Gastroesophageal sphincter (tissue), 4 donors: ENCODE results near the gene SLIT3. TPM values are rescaled to one million over a fixed set of nuclear protein-coding genes. Genes with fewer than 3 reads are reported as not detected.

Experiments
- ATAC-seq: fragments of 150-250 bp; one replicate; pipeline ENCODE4 v1.9.1; 2016; ENCODE audit warnings: mild to moderate bottlenecking, moderate library complexity
- H3K27ac ChIP-seq, 4 donors: fragments of 200-600 bp; sonication (generic) in 3 of 4; 1 replicate in 3 of 4; 2 replicates in 1 of 4; pipeline ENCODE4 v1.5.1; 2016 to 2019
- H3K27me3 ChIP-seq: fragments of 200-600 bp; sonication (generic); one replicate; pipeline ENCODE4 v1.5.1; 2019
- H3K36me3 ChIP-seq, 2 donors: fragments of 200-600 bp; sonication (generic); one replicate each; pipeline ENCODE4 v1.5.1; 2019; ENCODE audit warnings: control low read depth in 1 of 2
- H3K4me1 ChIP-seq, 3 donors: fragments of 200-600 bp; sonication (generic); 1 replicate in 2 of 3; 2 replicates in 1 of 3; pipeline ENCODE4 v1.5.1; 2016 to 2019; ENCODE audit warnings: control low read depth in 2 of 3
- H3K4me3 ChIP-seq, 2 donors: fragments of 200-600 bp; sonication (generic); one replicate each; pipeline ENCODE4 v1.5.1; 2019; ENCODE audit warnings: mild to moderate bottlenecking in 1 of 2, moderate library complexity in 1 of 2
- H3K9me3 ChIP-seq, 3 donors: fragments of 200-600 bp; sonication (generic); one replicate each; pipeline ENCODE4 v1.5.1; 2017 to 2019; ENCODE audit warnings: control low read depth in 2 of 3
- EP300 ChIP-seq: sonication (generic); formaldehyde crosslinking; IDR thresholded peaks from one replicate; pipeline ENCODE4 v1.6.1; 2017; ENCODE audit warnings: antibody characterized with exemption, mild to moderate bottlenecking
- POLR2A ChIP-seq, 2 donors: fragments of 450-650 bp; IDR thresholded peaks; one replicate each; pipeline ENCODE4 v1.6.1; 2017; ENCODE audit warnings: antibody characterized with exemption in 2 of 2, mild to moderate bottlenecking in 2 of 2, moderate library complexity in 1 of 2
- POLR2AphosphoS5 ChIP-seq: sonication (generic); formaldehyde crosslinking; IDR thresholded peaks from one replicate; pipeline ENCODE4 v1.6.1; 2017; ENCODE audit warnings: antibody characterized with exemption
- WGBS, 2 donors: methylation state at CpG; one replicate each; pipeline ENCODE4 v1.1.5; 2018; ENCODE audit warnings: low coverage in 1 of 2; 5-methylcytosine and 5-hydroxymethylcytosine counted together
- total RNA-seq, 4 donors: library from RNA; depleted of rRNA; stranded (reverse); fragments of >200 nt; gene quantifications; one replicate each; pipeline ENCODE4 v1.1.0, GENCODE V29; 2016
- TF ChIP-seq, protein P1 (sequence below), 4 experiments: fragments of 200-600 bp in 2 of 4; fragments of 450-650 bp in 2 of 4; sonication (generic) in 1 of 4; IDR thresholded peaks; one replicate each; pipeline ENCODE4 v1.5.1; 2017 to 2019; ENCODE audit warnings: antibody characterized with exemption in 4 of 4, mild to moderate bottlenecking in 2 of 4, moderate library complexity in 2 of 4

The SLIT3 gene
- total RNA-seq, 4 donors from 2014 or later: 29.6 to 76.3 (median 31.1) TPM

- Histone ChIP-seq H3K36me3 (peaks cover 0 to 24% of the 10 kb centered on the region in 2 donors), H3K9me3 (no peaks in the 10 kb centered on the region), H3K4me3 (no peak overlapping the region), H3K27ac (no peak overlapping the region), H3K27me3 (no peaks in the 10 kb centered on the region), H3K4me1 (no peaks in the 10 kb centered on the region)
- ATAC-seq: no peak
- TF ChIP-seq, protein P1, sequence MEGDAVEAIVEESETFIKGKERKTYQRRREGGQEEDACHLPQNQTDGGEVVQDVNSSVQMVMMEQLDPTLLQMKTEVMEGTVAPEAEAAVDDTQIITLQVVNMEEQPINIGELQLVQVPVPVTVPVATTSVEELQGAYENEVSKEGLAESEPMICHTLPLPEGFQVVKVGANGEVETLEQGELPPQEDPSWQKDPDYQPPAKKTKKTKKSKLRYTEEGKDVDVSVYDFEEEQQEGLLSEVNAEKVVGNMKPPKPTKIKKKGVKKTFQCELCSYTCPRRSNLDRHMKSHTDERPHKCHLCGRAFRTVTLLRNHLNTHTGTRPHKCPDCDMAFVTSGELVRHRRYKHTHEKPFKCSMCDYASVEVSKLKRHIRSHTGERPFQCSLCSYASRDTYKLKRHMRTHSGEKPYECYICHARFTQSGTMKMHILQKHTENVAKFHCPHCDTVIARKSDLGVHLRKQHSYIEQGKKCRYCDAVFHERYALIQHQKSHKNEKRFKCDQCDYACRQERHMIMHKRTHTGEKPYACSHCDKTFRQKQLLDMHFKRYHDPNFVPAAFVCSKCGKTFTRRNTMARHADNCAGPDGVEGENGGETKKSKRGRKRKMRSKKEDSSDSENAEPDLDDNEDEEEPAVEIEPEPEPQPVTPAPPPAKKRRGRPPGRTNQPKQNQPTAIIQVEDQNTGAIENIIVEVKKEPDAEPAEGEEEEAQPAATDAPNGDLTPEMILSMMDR (IDR thresholded peaks at IDR 0.05): no peak
- TF ChIP-seq POLR2AphosphoS5 (no peak), EP300 (no peak), POLR2A (IDR thresholded peaks at IDR 0.05) (no peak)
- 79 to 88% methylated on average over 2 of the region's 3 CpGs for WGBS, 2 donors
Observed at GRCh38 chr5:168808051-168808616, 492.8 kb downstream of the SLIT3 start.

DNA sequence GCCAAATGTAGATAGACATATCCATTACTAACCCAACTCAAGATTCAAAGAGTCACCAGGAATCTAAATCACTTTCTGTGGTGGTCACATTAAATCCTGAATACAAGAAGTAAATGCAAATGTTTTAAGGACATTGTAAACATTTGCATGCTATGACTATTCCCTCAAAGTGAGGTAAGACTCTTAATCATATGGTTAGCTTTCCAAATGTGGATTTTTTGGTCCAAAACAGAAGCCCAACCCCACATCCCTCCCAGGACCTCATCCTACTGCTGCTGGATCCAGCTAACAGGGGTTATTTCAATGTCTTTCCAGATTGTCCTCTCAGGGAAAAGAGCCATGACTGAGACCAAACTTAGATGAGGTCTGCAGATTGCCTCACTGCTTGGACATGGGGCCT is 493.7 kb downstream of the SLIT3 start:
- no peak for TF ChIP-seq POLR2A (IDR thresholded peaks at IDR 0.05)
- TF ChIP-seq, protein P1 (IDR thresholded peaks at IDR 0.05): no peak
- no peak for TF ChIP-seq EP300
- Histone ChIP-seq H3K27ac (no peak overlapping the region), H3K36me3 (peaks cover 0 to 24% of the 10 kb centered on the region in 2 donors), H3K9me3 (no peaks in the 10 kb centered on the region), H3K4me3 (no peak overlapping the region), H3K27me3 (no peaks in the 10 kb centered on the region), H3K4me1 (no peaks in the 10 kb centered on the region)
- ATAC-seq: no peak

DNA sequence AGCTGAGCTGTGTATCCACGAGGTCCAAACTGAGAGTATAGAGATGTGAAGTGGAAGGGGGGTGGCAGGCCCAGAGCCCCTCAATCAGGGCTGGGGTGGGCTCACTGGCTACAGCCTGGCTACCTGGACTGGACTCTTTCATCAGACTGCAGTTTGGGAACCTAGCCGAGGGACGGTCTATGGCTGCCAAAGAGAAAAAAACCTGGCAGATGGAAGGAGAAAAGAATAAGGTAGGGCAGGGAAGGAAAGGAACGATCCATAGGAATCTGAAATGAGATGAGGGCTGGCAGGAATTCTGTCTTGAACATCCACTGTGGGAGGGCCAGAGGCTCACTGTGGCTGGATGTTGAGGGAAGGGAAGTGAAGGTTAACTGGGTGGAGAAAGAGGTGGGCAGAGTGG is 497.4 kb downstream of the SLIT3 start:
- WGBS, 2 donors: 89 to 100% methylated on average over 1 of the region's 4 CpGs
- ATAC-seq: no peak
- Histone ChIP-seq H3K4me1 (no peaks in the 10 kb centered on the region), H3K9me3 (no peaks in the 10 kb centered on the region), H3K4me3 (no peak overlapping the region), H3K36me3 (peaks cover 0 to 25% of the 10 kb centered on the region in 2 donors), H3K27me3 (no peaks in the 10 kb centered on the region), H3K27ac (no peak overlapping the region)
- TF ChIP-seq EP300 (no peak), POLR2AphosphoS5 (no peak), POLR2A (IDR thresholded peaks at IDR 0.05) (no peak)
- TF ChIP-seq, protein P1 (IDR thresholded peaks at IDR 0.05): no peak

DNA sequence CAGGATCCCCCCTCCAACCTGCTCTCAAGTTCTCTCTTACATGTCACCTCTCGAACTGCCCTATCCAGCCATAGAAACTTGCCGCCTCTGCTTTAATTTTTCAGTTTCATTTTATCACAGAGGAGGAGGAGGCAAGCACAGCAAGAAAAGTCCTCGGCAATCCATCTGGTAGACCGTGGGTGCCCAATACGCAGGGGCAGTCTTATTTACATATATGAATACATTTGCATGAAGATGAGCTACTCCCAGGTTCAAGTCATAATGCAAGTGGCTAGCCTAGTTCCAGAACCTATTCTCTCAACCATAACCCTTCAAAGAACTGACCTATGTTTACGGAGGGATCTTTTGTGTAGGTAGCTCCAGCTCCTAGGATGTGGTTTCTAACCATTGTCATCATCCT is 498.6 kb downstream of the SLIT3 start:
- peaks cover 0 to 25% of the 10 kb centered on the region in 2 donors for H3K36me3 ChIP-seq

DNA sequence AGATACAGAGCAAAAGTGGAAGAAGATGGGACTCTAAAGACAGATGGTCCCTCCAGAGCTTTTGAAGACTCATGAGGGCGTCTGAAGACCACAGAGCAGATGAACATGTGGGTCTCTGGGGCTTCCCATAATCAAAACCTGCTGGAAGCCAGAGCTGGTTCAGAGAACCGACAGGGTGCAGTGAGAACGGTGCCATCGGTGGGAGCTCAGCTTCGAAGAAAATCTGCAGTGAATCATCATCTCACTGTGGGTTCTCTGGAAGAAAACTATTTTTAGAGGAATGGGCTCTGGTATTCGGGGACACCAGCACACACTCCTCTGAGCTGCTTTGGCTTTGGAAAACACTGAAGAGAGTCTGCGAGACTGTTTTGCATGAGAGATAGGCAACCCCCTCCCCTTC is 499.4 kb downstream of the SLIT3 start:
- peaks cover 0 to 8% (median 3%) of the 10 kb centered on the region in 3 donors for H3K4me1 ChIP-seq
- 83 to 90% methylated on average over 5 of the region's 7 CpGs for WGBS, 2 donors
- no peak overlapping the region for H3K27ac ChIP-seq
- peaks cover 0 to 23% of the 10 kb centered on the region in 2 donors for H3K36me3 ChIP-seq
- no peaks in the 10 kb centered on the region for H3K9me3 ChIP-seq
- no peaks in the 10 kb centered on the region for H3K27me3 ChIP-seq
- H3K4me3 ChIP-seq: no peak overlapping the region
- TF ChIP-seq, protein P1 (IDR thresholded peaks at IDR 0.05): no peak
- TF ChIP-seq POLR2A (IDR thresholded peaks at IDR 0.05): no peak
- no peak for TF ChIP-seq POLR2AphosphoS5
- TF ChIP-seq EP300: no peak
- no peak for ATAC-seq

More for the DNA sequence above, 498.6 kb downstream of the SLIT3 start:
- no peaks in the 10 kb centered on the region for H3K27me3 ChIP-seq
- ATAC-seq: no peak
- no peak overlapping the region for H3K4me3 ChIP-seq
- H3K27ac ChIP-seq: no peak overlapping the region
- H3K4me1 ChIP-seq: peaks cover 0 to under 1% (median 0%) of the 10 kb centered on the region in 3 donors
- no peak for TF ChIP-seq EP300
- no peak for TF ChIP-seq POLR2A (IDR thresholded peaks at IDR 0.05)
- no peak for TF ChIP-seq POLR2AphosphoS5
- TF ChIP-seq, protein P1 (IDR thresholded peaks at IDR 0.05): no peak
- WGBS, 2 donors: 95 to 97% methylated on average over 3 to 6 of the region's 6 CpGs
- H3K9me3 ChIP-seq: no peaks in the 10 kb centered on the region
